Activated CD4-positive, alpha-beta T cell treated with anti-CD3 and anti-CD28 coated beads, Interleukin-2, amount 50 U/mL, for 1 hour (primary cell): ENCODE measurements around the gene SPOUT1.
"Not testable (repeated sequence)": the region's sequence is repeated elsewhere in the genome, so short reads cannot be mapped to it uniquely, and the experiment has no call there.

Experiments used
- DNase-seq: peaks from one replicate; pipeline ENCODE4 v3.0.0-alpha.2; 2020

The SPOUT1 gene

GRCh38 chr9:128809036-128809599 lies 20.5 kb downstream of the SPOUT1 start:
- DNase-seq: no peak

GRCh38 chr9:128808543-128808942 lies 21.1 kb downstream of the SPOUT1 start:
- DNase-seq: no peak

GRCh38 chr9:128807827-128808226 lies 21.8 kb downstream of the SPOUT1 start:
- DNase-seq: no peak

- DNase-seq: no peak
These were observed 23.9 kb downstream of the SPOUT1 start for GRCh38 chr9:128805661-128806060.

GRCh38 chr9:128802482-128802881 lies 27.1 kb downstream of the SPOUT1 start:
- no peak for DNase-seq

GRCh38 chr9:128800061-128800460 lies 29.5 kb downstream of the SPOUT1 start:
- no peak for DNase-seq

- no peak for DNase-seq
These were observed 30.7 kb downstream of the SPOUT1 start for GRCh38 chr9:128798896-128799295.

- not testable (repeated sequence) for DNase-seq
These were observed 34.6 kb downstream of the SPOUT1 start for GRCh38 chr9:128794961-128795360.

- no peak for DNase-seq
These were observed 36.5 kb downstream of the SPOUT1 start for GRCh38 chr9:128792978-128793686.

- DNase-seq: no peak
These were observed 37.5 kb downstream of the SPOUT1 start for GRCh38 chr9:128792134-128792533.

- DNase-seq: no peak
These were observed 39.1 kb downstream of the SPOUT1 start for GRCh38 chr9:128790536-128790935.

- no peak for DNase-seq
These were observed 41.1 kb downstream of the SPOUT1 start for GRCh38 chr9:128788445-128788844.

- DNase-seq: no peak
These were observed 41.9 kb downstream of the SPOUT1 start for GRCh38 chr9:128787659-128788058.

- DNase-seq: peak; percentile 89
These were observed 42.7 kb downstream of the SPOUT1 start, which contains the start of gene TBC1D13 for GRCh38 chr9:128786681-128787601. TBC1D13 (plus strand) TSS chr9:128787253; CDS start chr9:128787354, 101 bp downstream.

GRCh38 chr9:128785427-128785826 lies 44.2 kb downstream of the SPOUT1 start:
- no peak for DNase-seq

- DNase-seq: no peak
These were observed 46.9 kb downstream of the SPOUT1 start for GRCh38 chr9:128782669-128783068.

GRCh38 chr9:128781187-128782070 lies 48.2 kb downstream of the SPOUT1 start:
- no peak for DNase-seq

GRCh38 chr9:128780093-128780492 lies 49.5 kb downstream of the SPOUT1 start:
- not testable (repeated sequence) for DNase-seq

GRCh38 chr9:128774804-128775203 lies 54.8 kb downstream of the SPOUT1 start:
- DNase-seq: no peak

- no peak for DNase-seq
These were observed 56.5 kb downstream of the SPOUT1 start for GRCh38 chr9:128773049-128773448.

GRCh38 chr9:128771745-128772519 lies 57.7 kb downstream of the SPOUT1 start, which contains the start of gene ZER1:
ZER1 (minus strand) TSS chr9:128771927; CDS start chr9:128755565, 16,362 bp downstream.
- DNase-seq: peak; percentile 93
